HG03442 (cell line): ENCODE measurements around the gene TMEM131.

Source experiments
- ATAC-seq: cut with Tn5 transposase; IDR thresholded peaks from one replicate; pipeline ENCODE4 v1.9.1; 2021; ENCODE audit warnings: mild to moderate bottlenecking, moderate library complexity; ENCODE audit not compliant: unreplicated experiment

The TMEM131 gene

GRCh38 chr2:97742381-97742847 lies 253.3 kb downstream of the TMEM131 start:
- no peak for ATAC-seq

- ATAC-seq, result no peak
Measured at GRCh38 chr2:97741686-97742085, 254.1 kb downstream of the TMEM131 start.

GRCh38 chr2:97741251-97741650 lies 254.5 kb downstream of the TMEM131 start:
- ATAC-seq, result no peak

GRCh38 chr2:97740590-97741182 lies 255.1 kb downstream of the TMEM131 start:
- ATAC-seq, result no peak

GRCh38 chr2:97739893-97740245 lies 255.9 kb downstream of the TMEM131 start:
- no peak for ATAC-seq

- no peak for ATAC-seq
Measured at GRCh38 chr2:97739020-97739892, 256.5 kb downstream of the TMEM131 start.

GRCh38 chr2:97738179-97739019 lies 257.3 kb downstream of the TMEM131 start:
- ATAC-seq, result no peak

- no peak for ATAC-seq
Measured at GRCh38 chr2:97737421-97738178, 258.1 kb downstream of the TMEM131 start.

- ATAC-seq, result no peak
Measured at GRCh38 chr2:97736608-97737330, 259.0 kb downstream of the TMEM131 start.

GRCh38 chr2:97736185-97736584 lies 259.6 kb downstream of the TMEM131 start:
- ATAC-seq, result no peak

GRCh38 chr2:97735161-97735561 lies 260.6 kb downstream of the TMEM131 start:
- no peak for ATAC-seq

- ATAC-seq, result no peak
Measured at GRCh38 chr2:97734061-97735051, 261.4 kb downstream of the TMEM131 start.

- no peak for ATAC-seq
Measured at GRCh38 chr2:97733341-97734035, 262.3 kb downstream of the TMEM131 start.

GRCh38 chr2:97732436-97733340 lies 263.1 kb downstream of the TMEM131 start:
- no peak for ATAC-seq

GRCh38 chr2:97731274-97732020 lies 264.3 kb downstream of the TMEM131 start:
- no peak for ATAC-seq

GRCh38 chr2:97730245-97730644 lies 265.5 kb downstream of the TMEM131 start:
- no peak for ATAC-seq
